Neural cell (in vitro differentiated cells): ENCODE results near the gene FSTL1. TPM values are rescaled to one million over a fixed set of nuclear protein-coding genes. Genes with fewer than 3 reads are reported as not detected.

ENCODE experiments used
- H2AFZ ChIP-seq: fragments of 200-600, 300-800 bp; sonication (generic), shearing (Covaris generic); 2 replicates; pipeline ENCODE4 v1.6.0; 2014; ENCODE audit warnings: low read depth, mild to moderate bottlenecking, antibody characterized with exemption, low read length, moderate library complexity
- H3F3A ChIP-seq: fragments of 200-600 bp; shearing (Covaris generic); 2 replicates; pipeline ENCODE4 v1.6.1; 2016; ENCODE audit warnings: mild to moderate bottlenecking, moderate library complexity, mixed read lengths, antibody characterized with exemption, low read length; ENCODE audit not compliant: insufficient read depth, poor library complexity, severe bottlenecking
- H3K27ac ChIP-seq: fragments of 200-600, 300-800 bp; sonication (generic), shearing (Covaris generic); 2 replicates; pipeline ENCODE4 v1.5.1; 2014; ENCODE audit warnings: mild to moderate bottlenecking, low read length, moderate library complexity
- H3K27me3 ChIP-seq: fragments of 300-800, 200-600 bp; sonication (generic), shearing (Covaris generic); 2 replicates; pipeline ENCODE4 v1.6.0; 2014; ENCODE audit warnings: mild to moderate bottlenecking, low read depth, low read length, moderate library complexity; ENCODE audit not compliant: insufficient read depth
- H3K36me3 ChIP-seq: fragments of 300-800, 200-600 bp; sonication (generic), shearing (Covaris generic); 2 replicates; pipeline ENCODE4 v1.5.1; 2014; ENCODE audit warnings: mild to moderate bottlenecking, antibody characterized with exemption, low read length, moderate library complexity; ENCODE audit not compliant: insufficient read depth
- H3K4me2 ChIP-seq: fragments of 300-800, 200-600 bp; sonication (generic), shearing (Covaris generic); 2 replicates; pipeline ENCODE4 v1.6.0; 2014; ENCODE audit warnings: mild to moderate bottlenecking, low read length
- H3K4me3 ChIP-seq: fragments of 300-800, 200-600 bp; sonication (generic), shearing (Covaris generic); 2 replicates; pipeline ENCODE4 v1.5.1; 2014; ENCODE audit warnings: mild to moderate bottlenecking, low read length, moderate library complexity
- H3K79me2 ChIP-seq: fragments of 200-600 bp; shearing (Covaris generic); replicated peaks from 2 replicates; pipeline ENCODE4 v1.6.0; 2014; ENCODE audit warnings: mild to moderate bottlenecking, low read length, moderate library complexity; ENCODE audit not compliant: insufficient read depth
- H3K9ac ChIP-seq: fragments of 300-800, 200-600 bp; sonication (generic), shearing (Covaris generic); 2 replicates; pipeline ENCODE4 v1.6.1; 2016; ENCODE audit warnings: mild to moderate bottlenecking, low read length, mixed read lengths
- H3K9me2 ChIP-seq: fragments of 200-600 bp; shearing (Covaris generic); 2 replicates; pipeline ENCODE4 v1.6.1; 2016; ENCODE audit warnings: mild to moderate bottlenecking, low read length, mixed read lengths; ENCODE audit not compliant: insufficient read depth
- H3K9me3 ChIP-seq: fragments of 200-600, 300-800 bp; sonication (generic), shearing (Covaris generic); 2 replicates; pipeline ENCODE4 v1.6.1; 2016; ENCODE audit warnings: mild to moderate bottlenecking, mixed run types, low read length, moderate library complexity, mixed read lengths
- H4K20me1 ChIP-seq: fragments of 200-600 bp; shearing (Covaris generic); 2 replicates; pipeline ENCODE4 v1.6.1; 2016; ENCODE audit warnings: mild to moderate bottlenecking, mixed run types; ENCODE audit not compliant: insufficient read depth
- EP300 ChIP-seq: fragments of 450-650 bp; conservative IDR thresholded peaks from 2 replicates; pipeline ENCODE4 v1.6.1; 2014; ENCODE audit warnings: antibody characterized with exemption, mild to moderate bottlenecking, moderate library complexity; ENCODE audit not compliant: poor library complexity, severe bottlenecking
- EZH2 ChIP-seq: fragments of 200-600, 300-800 bp; shearing (Covaris generic), sonication (generic); IDR thresholded peaks from 2 replicates; pipeline ENCODE4 v1.6.1; 2014; ENCODE audit warnings: antibody characterized with exemption, low read length, borderline replicate concordance, mild to moderate bottlenecking; ENCODE audit not compliant: insufficient read depth, poor library complexity, severe bottlenecking
- MXI1 ChIP-seq: fragments of 450-650 bp; conservative IDR thresholded peaks from 2 replicates; pipeline ENCODE4 v1.6.1; 2014; ENCODE audit warnings: antibody characterized with exemption, mild to moderate bottlenecking; ENCODE audit not compliant: poor library complexity, severe bottlenecking
- POLR2AphosphoS5 ChIP-seq: IDR thresholded peaks from 2 replicates; pipeline ENCODE4 v1.6.1; 2012
- RAD21 ChIP-seq: fragments of 450-650 bp; conservative IDR thresholded peaks from 2 replicates; pipeline ENCODE4 v1.6.1; 2014; ENCODE audit warnings: antibody characterized with exemption, mild to moderate bottlenecking, moderate library complexity
- SMC3 ChIP-seq: fragments of 450-650 bp; conservative IDR thresholded peaks from 2 replicates; pipeline ENCODE4 v1.6.1; 2014; ENCODE audit warnings: antibody characterized with exemption, mild to moderate bottlenecking, moderate library complexity; ENCODE audit not compliant: poor library complexity
- TAF1 ChIP-seq: IDR thresholded peaks from 2 replicates; pipeline ENCODE4 v1.6.1; 2012; ENCODE audit warnings: low read depth
- polyA plus RNA-seq: library from polyadenylated mRNA; depleted of rRNA; stranded (reverse); fragments of >200 nt; gene quantifications from 2 replicates; pipeline ENCODE4 v1.2.3, GENCODE V29; 2014
- TF ChIP-seq, protein P1 (sequence below): IDR thresholded peaks from 2 replicates; pipeline ENCODE4 v1.6.1; 2012; ENCODE audit warnings: borderline replicate concordance
- TF ChIP-seq, protein P2 (sequence below): fragments of 450-650 bp; IDR thresholded peaks from 2 replicates; pipeline ENCODE4 v1.5.1; 2014; ENCODE audit warnings: antibody characterized with exemption, mild to moderate bottlenecking, moderate library complexity; ENCODE audit not compliant: poor library complexity, severe bottlenecking

The FSTL1 gene
- polyA plus RNA-seq, 1 donor from 2014 or later: 12.3 TPM

DNA sequence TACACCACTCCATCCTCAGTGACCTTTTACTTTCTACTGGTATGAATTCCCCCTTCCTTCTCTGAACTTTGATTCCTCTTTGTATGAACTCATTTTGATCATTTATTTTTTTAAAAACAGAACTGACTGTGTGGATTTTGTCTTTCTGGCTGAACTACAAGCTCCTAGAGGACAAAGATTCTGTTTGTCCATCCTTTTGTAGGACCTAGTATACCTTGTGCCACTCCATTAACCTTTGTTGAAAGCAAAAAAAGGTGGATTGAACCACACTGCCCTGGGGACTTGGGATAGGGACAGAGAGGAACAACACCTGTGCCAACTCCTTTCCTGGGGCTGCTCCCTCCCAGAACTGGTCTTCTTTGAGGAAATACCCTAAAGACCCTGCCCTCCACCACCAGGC lies 23.6 kb downstream of the FSTL1 start:
- Histone ChIP-seq H3K9me3 (no peaks in the 10 kb centered on the region), H3K4me3 (no peak overlapping the region), H3K27ac (no peak overlapping the region), H3K4me2 (no peak overlapping the region), H3K9me2 (no peaks in the 10 kb centered on the region), H3K36me3 (no peaks in the 10 kb centered on the region), H3K9ac (no peak overlapping the region), H3K27me3 (no peaks in the 10 kb centered on the region), H3F3A (no peaks in the 10 kb centered on the region), H3K79me2 (no peaks in the 10 kb centered on the region), H2AFZ (no peak overlapping the region), H4K20me1 (no peaks in the 10 kb centered on the region)
- no peak for TF ChIP-seq EZH2
- TF ChIP-seq, protein P1, sequence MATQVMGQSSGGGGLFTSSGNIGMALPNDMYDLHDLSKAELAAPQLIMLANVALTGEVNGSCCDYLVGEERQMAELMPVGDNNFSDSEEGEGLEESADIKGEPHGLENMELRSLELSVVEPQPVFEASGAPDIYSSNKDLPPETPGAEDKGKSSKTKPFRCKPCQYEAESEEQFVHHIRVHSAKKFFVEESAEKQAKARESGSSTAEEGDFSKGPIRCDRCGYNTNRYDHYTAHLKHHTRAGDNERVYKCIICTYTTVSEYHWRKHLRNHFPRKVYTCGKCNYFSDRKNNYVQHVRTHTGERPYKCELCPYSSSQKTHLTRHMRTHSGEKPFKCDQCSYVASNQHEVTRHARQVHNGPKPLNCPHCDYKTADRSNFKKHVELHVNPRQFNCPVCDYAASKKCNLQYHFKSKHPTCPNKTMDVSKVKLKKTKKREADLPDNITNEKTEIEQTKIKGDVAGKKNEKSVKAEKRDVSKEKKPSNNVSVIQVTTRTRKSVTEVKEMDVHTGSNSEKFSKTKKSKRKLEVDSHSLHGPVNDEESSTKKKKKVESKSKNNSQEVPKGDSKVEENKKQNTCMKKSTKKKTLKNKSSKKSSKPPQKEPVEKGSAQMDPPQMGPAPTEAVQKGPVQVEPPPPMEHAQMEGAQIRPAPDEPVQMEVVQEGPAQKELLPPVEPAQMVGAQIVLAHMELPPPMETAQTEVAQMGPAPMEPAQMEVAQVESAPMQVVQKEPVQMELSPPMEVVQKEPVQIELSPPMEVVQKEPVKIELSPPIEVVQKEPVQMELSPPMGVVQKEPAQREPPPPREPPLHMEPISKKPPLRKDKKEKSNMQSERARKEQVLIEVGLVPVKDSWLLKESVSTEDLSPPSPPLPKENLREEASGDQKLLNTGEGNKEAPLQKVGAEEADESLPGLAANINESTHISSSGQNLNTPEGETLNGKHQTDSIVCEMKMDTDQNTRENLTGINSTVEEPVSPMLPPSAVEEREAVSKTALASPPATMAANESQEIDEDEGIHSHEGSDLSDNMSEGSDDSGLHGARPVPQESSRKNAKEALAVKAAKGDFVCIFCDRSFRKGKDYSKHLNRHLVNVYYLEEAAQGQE: no peak
- TF ChIP-seq, protein P2, sequence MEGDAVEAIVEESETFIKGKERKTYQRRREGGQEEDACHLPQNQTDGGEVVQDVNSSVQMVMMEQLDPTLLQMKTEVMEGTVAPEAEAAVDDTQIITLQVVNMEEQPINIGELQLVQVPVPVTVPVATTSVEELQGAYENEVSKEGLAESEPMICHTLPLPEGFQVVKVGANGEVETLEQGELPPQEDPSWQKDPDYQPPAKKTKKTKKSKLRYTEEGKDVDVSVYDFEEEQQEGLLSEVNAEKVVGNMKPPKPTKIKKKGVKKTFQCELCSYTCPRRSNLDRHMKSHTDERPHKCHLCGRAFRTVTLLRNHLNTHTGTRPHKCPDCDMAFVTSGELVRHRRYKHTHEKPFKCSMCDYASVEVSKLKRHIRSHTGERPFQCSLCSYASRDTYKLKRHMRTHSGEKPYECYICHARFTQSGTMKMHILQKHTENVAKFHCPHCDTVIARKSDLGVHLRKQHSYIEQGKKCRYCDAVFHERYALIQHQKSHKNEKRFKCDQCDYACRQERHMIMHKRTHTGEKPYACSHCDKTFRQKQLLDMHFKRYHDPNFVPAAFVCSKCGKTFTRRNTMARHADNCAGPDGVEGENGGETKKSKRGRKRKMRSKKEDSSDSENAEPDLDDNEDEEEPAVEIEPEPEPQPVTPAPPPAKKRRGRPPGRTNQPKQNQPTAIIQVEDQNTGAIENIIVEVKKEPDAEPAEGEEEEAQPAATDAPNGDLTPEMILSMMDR: no peak
- TF ChIP-seq RAD21: no peak
- TF ChIP-seq POLR2AphosphoS5: no peak
- no peak for TF ChIP-seq SMC3
- no peak for TF ChIP-seq TAF1
- TF ChIP-seq MXI1: no peak
- TF ChIP-seq EP300: no peak

DNA sequence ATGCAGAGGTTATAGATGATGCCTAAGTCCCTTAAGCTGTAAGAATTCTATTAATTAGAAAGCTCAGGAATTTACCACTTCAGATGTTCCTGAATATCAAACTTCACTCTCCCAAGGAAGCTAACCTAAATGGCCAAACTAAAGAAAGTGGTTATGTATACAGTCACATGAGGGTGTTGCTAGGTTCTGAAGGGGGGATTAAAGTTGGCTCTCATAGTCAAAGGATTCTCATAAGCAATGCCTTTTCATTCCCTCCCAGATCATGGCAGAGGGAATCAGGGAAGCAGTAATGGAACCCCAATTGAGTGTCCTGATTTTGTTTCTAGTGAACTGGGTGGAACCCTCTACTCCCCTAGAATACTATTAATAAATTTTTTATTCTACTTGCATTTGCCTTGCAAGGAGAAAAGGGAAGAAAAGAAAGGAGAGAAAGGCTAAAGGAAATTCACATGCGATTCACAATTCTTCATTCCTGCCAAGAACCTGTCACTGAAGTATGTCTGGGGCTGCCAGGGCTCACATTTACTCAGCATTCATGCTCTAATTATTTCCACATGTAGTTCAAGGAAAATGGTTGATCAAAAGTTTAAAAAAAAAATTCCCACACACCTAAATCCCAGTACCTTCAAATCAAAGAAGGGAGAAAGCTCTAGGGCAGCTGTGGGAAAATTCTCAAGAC lies 25.1 kb downstream of the FSTL1 start:
- Histone ChIP-seq H3F3A (no peaks in the 10 kb centered on the region), H3K9me2 (no peaks in the 10 kb centered on the region), H3K4me2 (no peak overlapping the region), H3K9ac (no peak overlapping the region), H3K9me3 (no peaks in the 10 kb centered on the region), H3K27me3 (no peaks in the 10 kb centered on the region), H3K36me3 (no peaks in the 10 kb centered on the region), H4K20me1 (no peaks in the 10 kb centered on the region), H3K79me2 (no peaks in the 10 kb centered on the region), H3K4me3 (no peak overlapping the region), H3K27ac (no peak overlapping the region), H2AFZ (no peak overlapping the region)
- TF ChIP-seq EP300: no peak
- TF ChIP-seq TAF1: no peak
- TF ChIP-seq, protein P1: no peak
- no peak for TF ChIP-seq POLR2AphosphoS5
- TF ChIP-seq MXI1: no peak
- no peak for TF ChIP-seq RAD21
- TF ChIP-seq SMC3: no peak
- TF ChIP-seq EZH2: no peak
- TF ChIP-seq, protein P2: no peak
